Activated naive CD8-positive, alpha-beta T cell treated with anti-CD3 and anti-CD28 coated beads, Interleukin-2, amount 50 U/mL, for 16 hours (primary cell): Measurements from ENCODE around the gene MORN4.
"Not testable (repeated sequence)": the region's sequence is repeated elsewhere in the genome, so short reads cannot be mapped to it uniquely, and the experiment has no call there.

ENCODE experiments used
- DNase-seq: peaks from one replicate; pipeline ENCODE4 v3.0.0-alpha.2; 2020; ENCODE audit warnings: low read depth, low spot score

Gene MORN4

DNA sequence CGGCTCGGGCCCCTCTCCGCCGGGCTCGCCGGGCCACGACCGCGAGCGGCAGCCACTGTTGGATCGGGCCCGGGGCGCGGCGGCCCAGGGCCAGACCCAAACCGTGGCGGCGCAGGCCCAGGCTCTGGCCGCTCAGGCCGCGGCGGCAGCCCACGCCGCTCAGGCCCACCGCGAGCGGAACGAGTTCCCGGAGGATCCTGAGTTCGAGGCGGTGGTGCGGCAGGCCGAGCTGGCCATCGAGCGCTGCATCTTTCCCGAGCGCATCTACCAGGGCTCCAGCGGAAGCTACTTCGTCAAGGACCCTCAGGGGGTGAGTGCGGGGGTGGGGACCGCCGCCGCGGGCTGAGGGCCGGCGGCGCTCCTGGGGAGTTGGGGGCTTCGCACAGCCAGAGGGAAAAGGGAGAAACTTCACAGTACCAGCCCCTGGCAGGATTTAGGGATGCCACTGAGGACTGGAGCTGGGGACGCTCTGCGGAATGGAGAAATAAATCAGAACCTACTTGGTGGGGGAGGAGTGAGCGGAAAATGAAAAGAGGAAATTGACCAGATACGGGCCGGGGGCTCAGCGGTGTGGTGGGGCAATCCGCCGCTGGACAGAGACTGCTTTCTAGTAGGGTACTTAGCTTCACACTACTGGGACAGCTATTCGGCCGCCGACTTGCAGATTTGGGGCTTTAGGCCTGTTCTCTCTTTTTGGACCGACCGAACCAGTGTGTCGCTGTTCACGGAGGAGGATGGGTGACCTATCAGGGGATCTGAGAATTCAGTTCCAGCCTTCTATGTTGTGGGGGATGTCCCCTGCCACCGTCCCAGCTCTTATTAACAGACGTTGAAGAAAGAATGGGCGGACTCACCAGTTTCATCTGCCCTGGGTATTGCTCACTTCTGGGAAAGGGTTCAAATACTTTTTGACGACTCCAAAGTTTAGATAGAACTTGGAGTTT lies 7.8 kb upstream of the MORN4 start:
- no peak for DNase-seq

DNA sequence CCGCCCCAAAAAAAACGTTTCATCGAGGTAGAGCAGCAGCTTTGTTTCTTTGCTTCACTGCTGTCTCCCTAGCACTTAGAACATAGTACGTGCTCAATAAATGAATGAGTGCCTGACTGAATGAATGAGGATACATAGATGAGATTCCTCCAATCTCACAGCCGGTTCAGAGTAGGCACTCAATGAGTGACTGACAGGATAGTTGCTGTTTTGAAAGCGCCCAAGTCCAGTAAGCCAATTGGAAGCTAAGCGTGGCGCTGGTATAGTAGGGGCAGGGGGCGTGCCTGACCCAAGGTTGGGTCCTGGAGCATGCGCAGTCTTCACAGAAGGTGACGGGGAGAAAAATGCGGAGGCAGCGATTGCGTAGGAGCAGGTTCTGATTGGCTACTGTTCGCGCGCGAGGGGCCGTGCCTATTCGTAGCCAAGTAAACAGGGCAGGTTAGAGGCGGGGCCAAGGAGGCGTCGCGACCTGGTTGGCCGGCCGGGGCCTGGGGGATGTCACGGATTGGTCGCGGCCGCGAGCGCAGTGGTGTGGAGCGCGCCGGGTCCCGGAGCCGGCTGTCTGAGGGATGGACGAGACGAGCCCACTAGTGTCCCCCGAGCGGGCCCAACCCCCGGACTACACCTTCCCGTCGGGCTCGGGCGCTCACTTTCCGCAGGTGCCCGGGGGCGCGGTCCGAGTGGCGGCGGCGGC lies 7.0 kb upstream of the MORN4 start, which contains the start of gene PI4K2A:
PI4K2A (plus strand) TSS at position 498 of the 694 bp plus-strand sequence; CDS start at position 570, 72 bp downstream.
- DNase-seq, result peak; percentile 98

DNA sequence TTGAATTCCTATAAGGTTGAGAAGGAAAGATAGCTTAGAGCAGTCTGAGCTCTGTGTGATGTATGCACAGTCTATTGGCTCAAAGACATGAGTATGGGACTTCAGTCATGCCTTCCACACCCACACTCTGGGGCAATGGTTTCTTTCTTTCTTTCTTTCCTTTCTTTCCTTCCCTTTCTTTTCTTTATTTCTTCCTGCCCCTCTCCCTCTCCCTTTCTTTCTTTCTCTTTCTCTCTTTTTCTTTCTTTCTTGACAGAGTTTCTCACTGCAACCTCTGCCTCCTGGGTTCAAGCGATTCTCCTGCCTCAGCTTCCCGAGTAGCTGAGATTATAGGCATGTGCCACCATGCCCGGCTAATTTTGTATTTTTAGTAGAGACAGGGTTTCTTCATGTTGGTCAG lies 5.8 kb upstream of the MORN4 start:
- DNase-seq, result not testable (repeated sequence)

DNA sequence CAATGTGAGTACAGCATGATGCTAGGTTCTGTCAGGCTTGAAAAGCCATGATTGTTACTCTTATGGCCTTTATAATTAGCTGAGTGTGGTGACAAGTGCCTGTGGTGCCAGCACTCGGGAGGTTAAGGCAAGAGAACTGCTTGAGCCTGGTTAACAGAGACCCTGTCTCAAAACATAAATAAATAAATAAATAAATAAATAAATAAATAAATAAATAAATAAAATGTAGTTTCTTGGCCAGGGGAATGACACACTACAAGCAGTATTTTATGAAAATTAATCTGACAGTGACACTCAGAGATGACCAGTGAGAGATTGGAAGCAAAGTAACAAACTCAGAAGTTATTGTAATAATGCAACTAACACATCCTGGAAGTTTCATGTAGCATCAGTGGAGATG lies 2.3 kb upstream of the MORN4 start:
- no peak for DNase-seq

DNA sequence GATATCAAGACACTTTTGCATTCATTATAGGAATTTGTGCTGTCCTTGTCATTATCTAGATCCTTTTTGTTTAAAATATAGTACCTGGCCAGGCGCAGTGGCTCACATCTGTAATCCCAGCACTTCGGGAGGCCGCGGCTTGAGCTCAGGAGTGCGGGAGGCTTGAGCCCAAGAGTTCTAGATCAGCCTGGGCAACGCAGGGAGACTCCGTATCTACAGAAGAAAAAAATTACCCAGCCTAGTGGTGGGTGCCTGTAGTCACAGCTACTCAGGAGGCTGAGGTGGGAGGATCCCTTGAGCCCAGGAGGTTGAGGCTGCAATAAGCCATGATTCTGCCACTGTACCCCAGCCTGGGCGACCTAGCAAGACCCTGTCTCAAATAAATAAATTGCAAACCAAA lies 621 bp upstream of the MORN4 start:
- no peak for DNase-seq

DNA sequence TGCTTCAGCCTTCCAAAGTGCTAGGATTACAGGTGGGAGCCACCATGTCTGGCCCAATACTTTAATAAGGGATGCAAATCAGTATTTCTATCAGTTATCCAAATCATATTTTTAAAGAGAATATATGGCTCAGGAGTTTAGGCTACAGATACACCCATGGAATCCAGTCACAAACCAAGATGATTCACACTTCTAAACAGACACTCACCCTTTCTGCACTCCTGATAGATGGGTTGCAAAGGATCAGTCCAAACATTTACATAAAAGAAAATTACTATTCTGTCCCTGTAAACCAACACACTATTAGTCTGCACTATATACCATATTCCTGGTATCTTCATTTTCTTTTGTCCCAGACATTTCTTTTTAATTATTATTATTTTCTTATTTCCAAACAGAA lies 2.2 kb downstream of the MORN4 start:
- no peak for DNase-seq

DNA sequence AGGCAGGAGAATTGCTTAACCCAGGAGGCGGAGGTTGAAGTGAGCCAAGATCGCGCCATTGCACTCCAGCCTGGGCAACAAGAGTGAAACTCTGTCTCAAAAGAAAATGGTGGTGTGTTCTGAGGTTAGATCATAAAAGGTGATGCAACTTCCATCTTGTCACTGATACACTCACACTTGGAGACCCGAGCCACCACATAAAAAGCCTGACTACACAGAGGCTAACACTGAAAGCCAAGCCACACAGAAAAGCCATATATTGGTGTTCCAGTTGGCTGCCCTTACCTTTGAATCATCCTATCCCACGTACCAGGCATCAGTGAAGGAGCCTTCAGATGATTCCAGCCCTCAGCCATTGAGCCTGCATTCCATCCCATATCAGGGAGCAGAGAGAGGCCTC lies 4.0 kb downstream of the MORN4 start:
- DNase-seq, result no peak

DNA sequence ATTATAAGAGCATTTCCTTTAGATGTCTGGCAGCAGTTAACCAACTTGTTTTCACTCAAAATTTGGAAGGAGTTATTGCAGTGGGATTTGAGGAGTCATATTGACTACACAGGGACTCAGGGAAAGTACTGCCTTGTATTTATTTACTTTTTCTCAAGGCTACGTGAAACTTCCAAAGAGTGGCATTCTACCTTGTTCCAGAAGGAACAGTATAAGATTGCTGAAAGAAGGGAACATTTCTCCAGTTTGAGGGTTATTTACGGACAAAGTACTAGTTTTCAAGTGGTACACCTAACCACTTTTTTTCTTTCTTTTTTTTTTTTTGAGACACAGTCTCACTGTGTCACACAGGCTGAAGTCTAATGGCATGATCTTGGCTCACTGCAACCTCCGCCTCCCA lies 5.1 kb downstream of the MORN4 start:
- no peak for DNase-seq

DNA sequence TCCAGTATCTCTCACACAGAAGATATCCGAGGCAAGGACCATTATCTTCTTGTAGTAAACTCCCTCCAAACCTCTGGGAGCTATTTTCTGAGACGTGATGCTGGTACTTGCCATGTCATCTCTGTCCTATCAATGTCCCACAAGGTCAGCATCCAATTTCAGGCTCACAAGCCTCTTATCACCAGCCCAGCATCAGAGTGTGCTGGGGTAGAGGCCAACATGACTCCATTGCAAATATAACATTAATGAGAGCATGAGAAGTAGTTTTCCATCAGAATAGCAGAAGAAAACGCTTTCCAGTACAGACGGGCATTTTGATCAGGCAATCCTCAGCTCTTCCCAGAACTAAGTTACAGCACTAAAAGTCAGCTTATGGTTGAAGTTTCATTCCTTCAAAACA lies 5.6 kb downstream of the MORN4 start:
- no peak for DNase-seq

DNA sequence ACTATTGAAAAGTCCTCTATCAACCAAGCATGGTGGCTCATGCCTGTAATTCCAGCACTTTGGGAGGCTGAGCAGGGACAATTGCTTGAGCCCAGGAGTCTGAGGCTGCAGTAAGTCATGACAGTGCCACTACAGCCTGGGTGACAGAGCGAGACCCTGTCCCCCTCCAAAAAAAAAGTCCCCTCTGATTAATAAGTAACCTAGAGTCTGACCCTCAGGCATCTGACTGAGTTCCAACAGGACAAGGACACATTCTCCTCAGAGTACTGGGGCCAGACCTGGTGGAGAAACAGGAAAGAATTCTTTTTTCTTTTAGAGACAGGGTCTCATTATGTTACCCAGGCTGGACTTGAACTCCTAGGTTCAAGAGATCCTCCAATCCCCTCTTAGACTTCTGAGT lies 10.0 kb downstream of the MORN4 start:
- DNase-seq, result no peak

DNA sequence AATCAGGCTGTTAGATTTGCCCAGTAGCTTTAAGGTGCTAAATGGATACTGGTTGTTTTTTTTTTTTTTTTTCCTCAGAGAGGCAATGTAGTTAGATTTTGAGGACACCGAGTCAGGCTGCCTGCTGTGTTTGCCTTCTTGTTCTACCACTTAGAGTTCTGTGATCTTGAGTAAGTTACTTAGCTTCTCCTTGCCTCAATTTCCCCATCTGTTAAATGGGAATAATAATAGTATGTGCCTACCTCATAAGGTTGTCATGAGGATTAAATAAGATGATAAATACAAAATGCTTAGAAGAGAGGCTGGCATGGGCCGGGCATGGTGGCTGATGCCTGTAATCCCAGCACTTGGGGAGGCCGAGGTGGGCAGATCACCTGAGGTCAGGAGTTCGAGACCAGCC lies 14.6 kb downstream of the MORN4 start:
- DNase-seq, result no peak

DNA sequence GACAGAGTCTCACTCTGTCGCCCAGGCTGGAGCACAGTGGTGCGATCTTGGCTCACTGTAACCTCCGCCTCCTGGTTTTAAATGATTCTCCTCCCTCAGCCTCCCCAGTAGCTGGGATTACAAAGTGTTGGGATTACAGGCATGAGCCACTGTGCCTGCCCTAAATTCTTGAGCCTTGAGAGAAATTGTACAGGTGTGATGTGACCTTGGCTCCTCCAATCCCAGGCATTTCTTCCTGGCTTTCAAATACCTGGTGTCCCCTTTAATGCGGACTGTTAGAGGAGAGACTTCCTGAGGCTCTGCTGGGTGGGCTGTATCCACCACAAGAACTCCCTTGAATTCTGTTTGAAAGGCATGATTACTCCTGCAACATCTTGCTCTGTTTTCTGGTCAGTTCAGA lies 15.0 kb downstream of the MORN4 start:
- DNase-seq, result no peak

DNA sequence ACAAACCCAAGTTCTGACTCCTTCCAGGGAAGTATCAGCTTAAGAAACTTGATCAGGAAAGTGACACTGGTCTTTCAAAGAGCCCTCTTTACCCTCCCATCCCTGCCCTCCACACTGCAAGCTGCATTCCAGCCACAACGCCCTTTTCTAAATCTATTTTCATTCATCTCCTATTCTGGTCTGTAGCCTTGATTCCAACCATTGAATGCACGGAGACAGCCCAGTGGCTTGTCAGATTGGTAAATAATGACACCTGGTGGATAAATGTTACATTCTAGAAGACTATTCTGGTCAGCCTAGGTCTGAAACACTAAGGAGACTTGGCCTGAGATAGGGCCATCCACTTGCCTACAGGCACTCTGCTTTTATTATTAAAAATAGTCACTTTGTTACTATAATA lies 20.9 kb downstream of the MORN4 start:
- no peak for DNase-seq

DNA sequence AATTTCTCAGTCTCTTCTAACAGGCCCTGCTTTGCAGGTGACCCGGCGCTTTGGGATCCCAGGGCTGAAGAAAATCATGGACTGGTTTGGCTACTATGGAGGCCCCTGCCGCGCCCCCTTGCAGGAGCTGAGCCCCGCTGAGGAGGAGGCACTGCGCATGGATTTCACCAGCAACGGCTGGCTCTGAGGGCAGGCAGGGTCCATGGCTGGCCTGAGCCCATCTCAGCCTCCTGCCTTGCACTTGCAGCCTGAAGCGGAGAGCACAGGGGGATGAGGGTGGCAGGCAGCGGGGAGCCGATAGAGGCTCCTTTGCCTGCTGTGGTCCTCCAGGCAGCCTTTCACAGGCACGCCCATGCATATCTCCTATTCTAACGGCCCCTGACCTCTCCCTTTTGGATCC lies 21.8 kb downstream of the MORN4 start:
- no peak for DNase-seq

DNA sequence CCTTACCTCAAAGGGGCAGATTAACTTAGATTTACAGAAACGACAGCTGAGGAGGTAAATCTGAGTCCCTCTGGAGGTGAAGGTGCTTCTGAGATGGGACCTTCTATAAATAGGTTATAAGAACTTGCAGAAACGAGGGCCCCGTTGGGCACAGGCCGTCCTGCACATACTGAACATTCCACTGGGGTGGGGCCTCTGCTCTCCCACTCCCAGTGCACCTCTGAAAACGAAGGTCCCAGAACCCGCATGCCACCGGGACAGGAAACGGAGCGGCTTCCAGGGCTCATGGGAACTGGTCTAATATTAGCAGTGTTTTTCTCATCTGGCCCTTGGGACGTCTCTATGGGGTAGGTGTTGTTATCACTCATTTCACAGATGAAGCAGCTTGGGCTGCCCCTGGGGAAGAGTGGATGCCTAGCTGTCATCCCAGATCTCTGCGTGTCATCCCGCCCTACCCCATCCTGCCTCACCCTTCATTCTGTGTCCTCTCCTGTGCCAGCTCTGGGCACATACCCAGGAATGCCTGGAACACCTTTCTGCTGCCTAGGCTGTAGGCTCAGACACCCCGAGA lies 24.2 kb downstream of the MORN4 start:
- no peak for DNase-seq

DNA sequence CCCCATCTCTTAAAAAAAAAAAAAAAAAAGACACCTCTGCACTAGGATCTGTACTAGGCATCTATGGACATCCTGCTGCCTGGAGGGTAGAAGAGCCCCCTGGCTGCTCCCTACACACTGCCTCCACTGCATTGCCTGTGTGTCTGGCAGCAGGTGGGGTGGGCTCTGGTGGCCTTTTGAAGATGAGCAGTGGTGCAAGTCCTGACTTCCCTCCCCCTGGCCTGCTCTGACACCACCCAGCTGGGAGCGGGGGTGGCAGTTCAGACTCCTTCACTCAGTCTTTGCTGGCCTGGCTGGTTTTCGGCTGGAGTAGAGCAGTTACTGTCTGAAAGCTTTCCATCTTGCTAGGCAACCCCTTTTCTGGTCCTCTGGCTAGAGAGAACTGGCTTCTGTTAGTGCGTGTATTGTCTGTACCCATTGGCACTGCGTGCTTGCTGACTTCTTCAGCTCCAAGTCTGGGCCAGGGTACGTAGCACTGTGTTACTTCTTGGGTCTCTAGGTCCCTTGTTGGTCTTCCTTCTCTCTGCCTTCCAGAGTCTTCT lies 26.1 kb downstream of the MORN4 start:
- no peak for DNase-seq

DNA sequence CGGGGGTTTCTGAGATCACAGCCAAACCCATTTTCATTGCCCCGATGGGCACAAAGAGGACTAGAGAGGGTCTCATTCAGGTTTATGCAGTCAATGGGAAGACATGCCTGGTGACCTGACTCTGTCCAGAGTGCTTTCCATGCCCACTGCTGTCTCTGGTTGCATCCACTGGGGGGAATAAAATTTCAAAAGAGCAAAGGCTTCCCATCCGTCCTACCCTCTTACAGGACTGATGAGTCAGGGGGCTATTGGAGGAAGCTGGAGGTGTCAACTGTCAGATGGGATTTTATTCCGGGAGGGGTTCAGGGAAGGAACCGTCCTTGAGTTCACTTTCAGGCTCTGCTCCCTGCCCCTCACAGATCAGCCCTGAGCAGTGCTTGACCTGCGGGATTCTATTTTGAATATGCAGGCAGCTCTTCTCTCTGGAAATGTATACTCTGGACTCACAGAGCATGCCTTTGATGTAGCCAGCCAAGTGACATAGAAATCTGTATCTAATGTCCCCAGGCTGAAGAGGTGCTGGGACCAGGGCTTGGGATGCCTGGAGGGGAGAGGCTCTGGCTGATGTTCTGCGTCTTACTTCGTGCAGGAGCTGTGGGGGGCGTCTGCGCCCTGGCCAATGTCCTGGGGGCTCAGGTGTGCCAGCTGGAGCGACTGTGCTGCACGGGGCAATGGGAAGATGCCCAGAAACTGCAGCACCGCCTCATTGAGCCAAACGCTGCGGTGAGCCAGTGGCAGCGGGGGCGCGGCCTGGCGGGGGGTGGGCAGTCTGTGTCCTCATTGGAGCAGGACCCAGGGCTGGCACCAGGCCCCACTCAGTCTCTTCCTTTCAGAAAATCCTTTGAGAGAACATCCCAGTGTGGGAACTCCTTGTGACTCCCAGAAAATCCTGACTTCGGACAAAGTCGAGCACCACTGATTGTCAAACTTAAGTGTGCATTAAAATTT lies 31.8 kb downstream of the MORN4 start:
- DNase-seq, result no peak

DNA sequence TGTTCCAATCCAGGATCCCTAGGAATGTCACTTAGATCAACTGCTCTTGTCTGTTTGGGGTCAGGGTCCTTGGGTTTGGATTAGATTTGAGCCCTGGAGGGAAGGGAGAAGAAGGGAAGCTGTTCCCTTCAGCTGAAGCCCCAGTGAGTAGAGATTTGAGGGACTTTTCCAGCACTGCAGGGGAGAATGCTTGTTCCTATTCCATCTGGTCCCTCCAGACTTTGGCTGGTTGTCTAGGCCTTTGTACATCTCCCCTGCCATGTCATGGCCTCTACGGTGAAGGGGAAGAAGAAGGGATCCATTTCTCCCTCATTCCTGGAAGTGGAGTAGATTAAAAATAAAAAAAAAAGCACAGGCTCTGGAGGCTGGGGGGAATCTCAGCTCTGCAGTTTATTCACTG lies 32.7 kb downstream of the MORN4 start:
- DNase-seq, result no peak

DNA sequence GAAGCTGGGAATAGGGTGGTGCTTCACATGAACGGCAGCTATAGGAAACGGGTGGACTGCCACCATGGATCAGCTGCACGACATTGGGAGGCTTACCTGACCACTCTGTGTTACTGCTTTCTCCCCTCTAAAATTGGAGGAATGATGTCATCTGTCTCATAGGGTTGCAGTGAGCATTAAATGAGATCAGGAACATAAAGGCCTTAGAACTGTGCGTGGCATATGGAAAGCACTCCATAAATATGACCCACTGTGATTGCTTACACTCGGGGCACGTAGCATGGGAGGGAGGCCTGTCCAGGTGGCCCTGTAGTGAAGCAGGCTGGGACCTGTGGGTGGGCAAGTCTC lies 34.1 kb downstream of the MORN4 start:
- no peak for DNase-seq

DNA sequence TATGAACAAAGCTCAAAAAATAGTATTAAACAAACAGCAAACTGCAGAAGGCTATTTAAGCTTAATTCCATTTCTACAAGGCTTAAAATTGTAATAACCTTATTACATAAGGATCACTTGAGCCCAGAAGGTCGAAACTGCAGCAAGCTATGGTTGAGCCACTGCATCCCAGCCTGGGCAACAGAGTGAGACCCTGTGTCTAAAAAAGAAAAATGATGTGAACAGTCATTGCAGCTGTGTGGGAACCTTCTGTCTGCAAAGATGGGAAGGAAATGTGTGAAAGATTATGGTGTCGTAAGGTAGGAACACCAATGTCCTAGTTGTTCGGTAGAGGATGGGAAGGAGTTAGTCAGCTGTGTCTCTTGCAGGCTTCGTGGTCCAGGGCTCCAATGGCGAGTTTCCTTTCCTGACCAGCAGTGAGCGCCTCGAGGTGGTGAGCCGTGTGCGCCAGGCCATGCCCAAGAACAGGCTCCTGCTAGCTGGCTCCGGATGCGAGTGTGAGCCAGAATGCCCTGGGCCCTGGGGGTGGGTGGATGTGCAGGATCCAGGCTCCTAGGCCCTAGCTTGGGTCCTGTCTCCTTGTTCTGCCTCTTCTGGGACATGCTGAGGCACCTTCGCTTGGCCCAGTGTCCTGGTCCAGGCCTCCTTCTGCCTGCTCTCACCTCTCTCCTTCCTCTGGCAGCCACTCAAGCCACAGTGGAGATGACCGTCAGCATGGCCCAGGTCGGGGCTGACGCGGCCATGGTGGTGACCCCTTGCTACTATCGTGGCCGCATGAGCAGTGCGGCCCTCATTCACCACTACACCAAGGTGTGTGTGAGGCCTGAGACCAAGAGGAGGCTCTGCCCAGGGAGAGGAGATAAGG lies 34.7 kb downstream of the MORN4 start:
- no peak for DNase-seq
